SJCRH30 (cell line): ENCODE measurements around the gene TNKS1BP1. TPM values are rescaled to one million over a fixed set of nuclear protein-coding genes. Genes with fewer than 3 reads are reported as not detected.
A peak's percentile ranks its signal among the peaks of the same experiment; 100 is the strongest.

Experiments
- DNase-seq, 2 experiments: peaks; one replicate each; pipeline ENCODE4 v3.0.0-alpha.2; 2015 to 2020
- H3K27ac ChIP-seq: fragments of 250-450 bp; sonication (Bioruptor Pico); 2 replicates; pipeline ENCODE4 v1.5.1; 2020; ENCODE audit warnings: mild to moderate bottlenecking, moderate library complexity
- H3K27me3 ChIP-seq: fragments of 250-450 bp; sonication (Bioruptor Pico); 2 replicates; pipeline ENCODE4 v1.5.1; 2020; ENCODE audit warnings: mild to moderate bottlenecking, moderate library complexity
- H3K36me3 ChIP-seq: fragments of 250-450 bp; sonication (Bioruptor Pico); 2 replicates; pipeline ENCODE4 v1.5.1; 2020; ENCODE audit warnings: mild to moderate bottlenecking, moderate library complexity
- H3K4me1 ChIP-seq: fragments of 250-450 bp; sonication (Bioruptor Pico); 2 replicates; pipeline ENCODE4 v1.5.1; 2020; ENCODE audit warnings: mild to moderate bottlenecking, moderate library complexity
- H3K4me3 ChIP-seq: fragments of 250-450 bp; sonication (Bioruptor Pico); 2 replicates; pipeline ENCODE4 v1.5.1; 2020; ENCODE audit warnings: mild to moderate bottlenecking, moderate library complexity
- H3K9me3 ChIP-seq: fragments of 250-450 bp; sonication (Bioruptor Pico); replicated peaks from 2 replicates; pipeline ENCODE4 v1.5.1; 2020; ENCODE audit warnings: mild to moderate bottlenecking, moderate library complexity
- total RNA-seq: library from RNA; depleted of rRNA; stranded (reverse); fragments of >200 nt; shearing (Covaris generic); gene quantifications from 2 replicates; pipeline ENCODE4 v1.2.3, GENCODE V29; 2014; rRNA removed

TNKS1BP1 gene
- total RNA-seq, 1 experiment from 2014 or later: 70.9 TPM

DNA sequence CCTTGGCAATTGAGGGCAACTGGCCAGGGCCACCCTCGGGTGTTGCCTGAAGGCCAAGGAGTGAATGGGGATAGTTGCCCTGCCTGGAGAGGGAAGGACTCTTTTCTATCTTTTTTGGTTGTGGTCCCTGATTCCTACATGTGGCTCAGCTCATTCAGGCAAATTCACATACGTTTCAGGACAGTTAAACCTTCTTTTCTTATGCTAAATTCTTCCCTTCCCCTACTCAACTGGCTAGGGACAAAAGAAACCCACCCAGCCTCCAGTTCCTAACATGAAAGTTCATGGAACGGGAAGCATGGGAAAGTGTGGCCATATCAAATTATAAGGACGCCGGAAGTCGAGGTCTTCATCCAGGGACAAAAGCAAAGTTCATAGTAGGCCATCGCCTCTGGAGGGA lies 61.4 kb downstream of the TNKS1BP1 start:
- H3K27ac ChIP-seq: no peak overlapping the region
- H3K36me3 ChIP-seq: no peaks in the 10 kb centered on the region
- H3K9me3 ChIP-seq: peaks cover 7% of the 10 kb centered on the region; the same call in 1 of the 2 replicates
- no peaks in the 10 kb centered on the region for H3K27me3 ChIP-seq
- no peaks in the 10 kb centered on the region for H3K4me1 ChIP-seq
- no peak overlapping the region for H3K4me3 ChIP-seq
- DNase-seq: no peak

GRCh38 chr11:57262157-57262556 lies 62.6 kb downstream of the TNKS1BP1 start:
- no peak for DNase-seq
- no peaks in the 10 kb centered on the region for H3K36me3 ChIP-seq
- H3K4me1 ChIP-seq: no peaks in the 10 kb centered on the region
- 0 out of 2 replicates have a peak, but pooled peaks cover 4% of the 10 kb centered on the region for H3K9me3 ChIP-seq
- no peaks in the 10 kb centered on the region for H3K27me3 ChIP-seq
- no peak overlapping the region for H3K4me3 ChIP-seq
- no peak overlapping the region for H3K27ac ChIP-seq

GRCh38 chr11:57260937-57261783 lies 63.6 kb downstream of the TNKS1BP1 start:
- H3K27ac ChIP-seq: no peak overlapping the region
- no peaks in the 10 kb centered on the region for H3K27me3 ChIP-seq
- H3K36me3 ChIP-seq: no peaks in the 10 kb centered on the region
- no peak overlapping the region for H3K4me3 ChIP-seq
- no peaks in the 10 kb centered on the region for H3K4me1 ChIP-seq
- DNase-seq: no peak
- H3K9me3 ChIP-seq: 0 out of 2 replicates have a peak, but pooled peaks cover under 1% of the 10 kb centered on the region

DNA sequence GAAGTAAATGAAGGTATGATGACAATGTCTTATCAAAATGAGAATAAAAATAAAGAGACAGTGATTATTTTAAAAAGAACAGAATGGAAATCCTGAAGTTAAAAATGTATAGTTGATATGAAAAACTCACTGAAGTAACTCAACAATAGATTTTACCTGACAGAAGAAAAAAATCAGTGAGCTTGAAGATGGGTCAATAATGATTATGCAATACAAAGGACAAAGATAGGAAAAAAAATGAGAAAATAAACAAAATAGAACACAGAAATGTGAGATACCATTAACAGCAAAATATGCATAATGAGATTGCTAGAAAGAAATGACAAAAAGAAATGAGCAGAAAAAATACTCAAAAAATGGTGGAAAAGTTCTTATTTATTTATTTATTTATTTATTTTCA lies 68.6 kb downstream of the TNKS1BP1 start:
- Histone ChIP-seq H3K27me3 (no peaks in the 10 kb centered on the region; the same call in 1 of the 2 replicates), H3K9me3 (no peaks in the 10 kb centered on the region), H3K4me3 (no peak overlapping the region), H3K36me3 (no peaks in the 10 kb centered on the region), H3K4me1 (no peaks in the 10 kb centered on the region; the same call in 1 of the 2 replicates), H3K27ac (no peak overlapping the region)
- DNase-seq: no peak

DNA sequence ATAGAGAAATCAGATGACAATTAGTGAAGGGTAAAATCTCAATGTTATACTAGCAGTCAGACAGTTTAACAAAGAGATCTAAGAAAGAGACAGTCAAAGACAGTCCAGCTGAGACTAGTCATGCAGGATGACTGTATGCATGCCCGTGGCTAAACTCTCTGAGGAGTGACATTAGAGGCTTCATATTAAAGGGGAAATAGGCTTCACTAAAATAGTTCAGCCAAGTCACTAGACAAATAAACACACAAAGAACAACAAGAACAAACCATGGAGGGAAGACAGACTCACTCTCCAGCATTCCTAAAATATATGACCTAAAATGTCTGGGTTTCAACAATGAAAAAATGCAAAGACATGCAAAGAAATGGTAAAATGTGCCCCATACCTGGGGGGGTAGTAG lies 69.1 kb downstream of the TNKS1BP1 start:
- no peaks in the 10 kb centered on the region for H3K36me3 ChIP-seq
- H3K27ac ChIP-seq: no peak overlapping the region
- DNase-seq: no peak
- H3K9me3 ChIP-seq: no peaks in the 10 kb centered on the region
- no peaks in the 10 kb centered on the region; the same call in 1 of the 2 replicates for H3K27me3 ChIP-seq
- H3K4me1 ChIP-seq: no peaks in the 10 kb centered on the region; the same call in 1 of the 2 replicates
- H3K4me3 ChIP-seq: no peak overlapping the region

GRCh38 chr11:57254631-57255030 lies 70.1 kb downstream of the TNKS1BP1 start:
- Histone ChIP-seq H3K36me3 (no peaks in the 10 kb centered on the region), H3K9me3 (no peaks in the 10 kb centered on the region), H3K27ac (no peak overlapping the region), H3K4me3 (no peak overlapping the region), H3K27me3 (no peaks in the 10 kb centered on the region; the same call in 1 of the 2 replicates), H3K4me1 (peaks cover 5% of the 10 kb centered on the region)
- DNase-seq: no peak

- Histone ChIP-seq H3K27ac (no peak overlapping the region), H3K27me3 (no peaks in the 10 kb centered on the region; the same call in 1 of the 2 replicates), H3K9me3 (no peaks in the 10 kb centered on the region), H3K36me3 (no peaks in the 10 kb centered on the region), H3K4me1 (peaks cover 5% of the 10 kb centered on the region), H3K4me3 (no peak overlapping the region)
- DNase-seq: peak in 1 of 2 experiments; percentile 53
Measured at GRCh38 chr11:57251491-57252104, 73.2 kb downstream of the TNKS1BP1 start.

DNA sequence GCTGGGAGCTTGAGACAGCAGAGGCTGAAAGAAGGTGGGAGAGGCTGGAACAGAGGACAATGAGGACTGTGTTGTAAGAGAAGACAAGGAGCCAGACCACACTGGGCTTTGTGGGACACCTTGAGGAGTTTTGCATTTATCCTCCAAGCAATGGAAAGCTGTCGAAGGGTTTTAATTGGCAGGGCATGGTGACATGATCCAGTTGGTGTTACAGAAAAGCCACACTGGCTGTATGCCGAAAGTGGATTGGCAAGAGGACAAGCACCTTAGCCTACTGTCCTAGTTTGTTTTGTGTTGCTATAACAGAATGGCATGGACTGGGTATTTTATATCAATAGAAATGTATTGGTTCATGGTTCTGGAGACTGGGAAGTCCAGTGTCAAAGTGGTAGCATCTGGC lies 73.7 kb downstream of the TNKS1BP1 start:
- Histone ChIP-seq H3K27ac (no peak overlapping the region), H3K9me3 (no peaks in the 10 kb centered on the region), H3K36me3 (no peaks in the 10 kb centered on the region), H3K4me3 (no peak overlapping the region), H3K27me3 (no peaks in the 10 kb centered on the region; the same call in 1 of the 2 replicates), H3K4me1 (peaks cover 5% of the 10 kb centered on the region)
- DNase-seq: no peak

Other genes starting within 250 kb of the TNKS1BP1 start
- gene LRRC55, start 143.0 kb downstream of the TNKS1BP1 start, total RNA-seq: not detected in 2 replicates
- 0.08 and 0.13 TPM in 2 replicates for gene APLNR, start 87.7 kb downstream of the TNKS1BP1 start, total RNA-seq
- 248 and 249 TPM in 2 replicates for gene SSRP1, start 10.9 kb upstream of the TNKS1BP1 start, total RNA-seq
- gene P2RX3, start 13.4 kb upstream of the TNKS1BP1 start, total RNA-seq: not detected in 2 replicates
- gene PRG3, start 56.2 kb upstream of the TNKS1BP1 start, total RNA-seq: not detected in 2 replicates
- not detected in 2 replicates for gene PRG2, start 65.7 kb upstream of the TNKS1BP1 start, total RNA-seq
- 0.12 TPM in 1 of 2 replicates, not detected in the other for gene SLC43A3, start 102.2 kb upstream of the TNKS1BP1 start, total RNA-seq
- gene RTN4RL2, start 135.6 kb upstream of the TNKS1BP1 start, total RNA-seq: 0.26 and 0.35 TPM in 2 replicates
- 8.8 and 9.5 TPM in 2 replicates for gene SLC43A1, start 190.8 kb upstream of the TNKS1BP1 start, total RNA-seq
- 93.2 and 147 TPM in 2 replicates for gene TIMM10, start 205.8 kb upstream of the TNKS1BP1 start, total RNA-seq
- 4.5 and 5.6 TPM in 2 replicates for gene SMTNL1, start 212.6 kb upstream of the TNKS1BP1 start, total RNA-seq
- gene UBE2L6, start 242.7 kb upstream of the TNKS1BP1 start, total RNA-seq: 36.9 and 39.9 TPM in 2 replicates